PC-9 (cell line): Measurements from ENCODE around the gene NEK4.

Source experiments
- EZH2 ChIP-seq: fragments of 200-600 bp; sonication (generic); IDR thresholded peaks from 2 replicates; pipeline ENCODE4 v1.8.0; 2017; ENCODE audit warnings: antibody characterized with exemption, low read depth
- TF ChIP-seq, protein P1 (sequence below): fragments of 200-600 bp; sonication (generic); conservative IDR thresholded peaks from 2 replicates; pipeline ENCODE4 v1.6.1; 2017; ENCODE audit warnings: mixed run types, antibody characterized with exemption, mild to moderate bottlenecking, moderate library complexity

DNA sequence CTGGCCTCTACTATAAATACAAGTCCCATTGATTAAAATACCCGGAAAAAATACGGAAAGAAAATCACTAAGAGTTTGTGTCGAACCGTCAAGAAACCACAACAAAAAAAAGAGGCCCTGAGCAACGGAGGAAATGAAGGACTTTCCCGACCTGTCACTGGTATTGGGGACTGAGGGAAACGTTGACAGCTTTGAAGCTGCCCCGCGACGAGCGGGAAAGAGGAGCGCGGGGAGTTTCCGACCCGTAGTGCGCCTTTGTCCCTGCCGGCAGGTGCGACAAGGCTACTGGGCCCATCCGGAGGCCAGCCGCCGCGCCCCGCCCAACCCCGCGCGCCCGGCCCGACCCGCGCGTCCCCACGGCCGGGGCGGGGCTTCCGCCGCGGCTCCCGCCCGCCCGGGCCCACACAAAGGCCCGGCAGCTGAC, 85.4 kb downstream of the NEK4 start:
- TF ChIP-seq, protein P1, sequence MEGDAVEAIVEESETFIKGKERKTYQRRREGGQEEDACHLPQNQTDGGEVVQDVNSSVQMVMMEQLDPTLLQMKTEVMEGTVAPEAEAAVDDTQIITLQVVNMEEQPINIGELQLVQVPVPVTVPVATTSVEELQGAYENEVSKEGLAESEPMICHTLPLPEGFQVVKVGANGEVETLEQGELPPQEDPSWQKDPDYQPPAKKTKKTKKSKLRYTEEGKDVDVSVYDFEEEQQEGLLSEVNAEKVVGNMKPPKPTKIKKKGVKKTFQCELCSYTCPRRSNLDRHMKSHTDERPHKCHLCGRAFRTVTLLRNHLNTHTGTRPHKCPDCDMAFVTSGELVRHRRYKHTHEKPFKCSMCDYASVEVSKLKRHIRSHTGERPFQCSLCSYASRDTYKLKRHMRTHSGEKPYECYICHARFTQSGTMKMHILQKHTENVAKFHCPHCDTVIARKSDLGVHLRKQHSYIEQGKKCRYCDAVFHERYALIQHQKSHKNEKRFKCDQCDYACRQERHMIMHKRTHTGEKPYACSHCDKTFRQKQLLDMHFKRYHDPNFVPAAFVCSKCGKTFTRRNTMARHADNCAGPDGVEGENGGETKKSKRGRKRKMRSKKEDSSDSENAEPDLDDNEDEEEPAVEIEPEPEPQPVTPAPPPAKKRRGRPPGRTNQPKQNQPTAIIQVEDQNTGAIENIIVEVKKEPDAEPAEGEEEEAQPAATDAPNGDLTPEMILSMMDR: no peak
- TF ChIP-seq EZH2: no peak
